ENCODE results near the gene CROCC2.

CROCC2 gene

DNA sequence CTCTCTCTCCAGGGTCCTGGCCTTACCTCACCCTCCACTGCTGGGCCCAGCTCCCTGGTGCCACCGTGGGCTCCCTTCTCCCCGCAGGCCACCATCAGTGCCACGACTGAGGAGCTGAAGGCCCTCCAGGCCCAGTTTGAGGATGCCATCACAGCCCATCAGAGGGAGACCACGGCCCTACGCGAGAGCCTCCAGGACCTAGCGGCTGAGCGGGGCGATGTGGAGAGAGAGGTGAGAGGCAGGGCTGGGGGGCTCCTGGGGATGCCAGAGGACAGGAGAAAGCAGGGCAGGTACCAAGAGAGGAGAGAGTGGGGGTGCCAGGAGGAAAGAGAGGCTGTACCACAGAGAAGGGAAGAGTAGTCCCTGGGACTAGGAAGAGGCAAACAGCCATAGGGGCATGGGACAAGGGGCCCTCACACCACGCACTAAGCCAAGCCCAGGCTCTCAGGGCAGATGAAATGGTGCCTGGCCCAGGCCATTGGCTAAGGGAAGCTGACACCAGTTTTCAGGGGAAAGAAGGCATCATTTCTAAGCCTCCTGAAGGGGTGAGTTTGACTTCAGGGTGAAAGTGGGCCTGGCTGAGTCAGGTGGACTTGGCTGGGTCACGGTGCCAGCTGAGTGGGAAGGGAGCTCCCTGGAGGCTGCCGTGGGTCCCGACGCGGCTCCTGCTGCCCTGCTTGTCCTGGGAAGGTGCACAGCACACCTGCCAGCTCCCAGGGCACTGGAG is 53.2 kb downstream of the CROCC2 start:
- no peak for DNase-seq

- no peak for DNase-seq
Measured at GRCh38 chr2:240959941-240960308, 53.8 kb downstream of the CROCC2 start.

DNA sequence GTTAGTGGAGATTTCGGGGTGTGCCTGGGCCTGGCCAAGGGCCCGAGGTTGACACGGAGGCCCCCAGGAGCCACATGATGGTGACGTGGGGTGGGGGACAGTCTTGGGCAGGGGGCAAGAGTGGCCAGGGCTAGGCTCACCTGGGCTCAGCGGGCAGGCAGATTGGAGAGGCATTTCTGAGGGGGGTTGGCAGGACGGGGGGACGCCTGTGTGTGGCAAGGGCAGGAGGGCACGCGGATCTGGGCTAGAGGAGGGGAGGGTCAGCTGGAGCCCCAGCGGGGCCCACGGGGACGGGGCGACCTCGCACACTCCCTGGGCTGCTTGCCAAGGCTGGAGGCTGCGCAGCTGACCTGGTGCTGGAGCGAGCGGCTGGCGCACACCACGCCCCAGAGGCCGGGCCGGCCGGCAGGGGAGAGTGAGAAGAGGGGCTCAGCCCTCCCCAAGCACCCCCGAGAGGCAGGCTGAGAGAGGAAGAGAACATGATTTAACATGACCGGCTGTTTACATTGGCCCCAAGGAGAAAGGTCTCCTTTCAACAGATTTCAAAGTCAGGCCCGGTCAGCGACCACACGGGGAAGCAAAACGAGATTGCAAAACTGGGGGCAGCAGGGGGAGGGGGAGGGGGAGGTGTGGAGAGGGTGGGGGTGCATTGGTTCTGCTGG is 54.3 kb downstream of the CROCC2 start:
- no peak for DNase-seq

DNA sequence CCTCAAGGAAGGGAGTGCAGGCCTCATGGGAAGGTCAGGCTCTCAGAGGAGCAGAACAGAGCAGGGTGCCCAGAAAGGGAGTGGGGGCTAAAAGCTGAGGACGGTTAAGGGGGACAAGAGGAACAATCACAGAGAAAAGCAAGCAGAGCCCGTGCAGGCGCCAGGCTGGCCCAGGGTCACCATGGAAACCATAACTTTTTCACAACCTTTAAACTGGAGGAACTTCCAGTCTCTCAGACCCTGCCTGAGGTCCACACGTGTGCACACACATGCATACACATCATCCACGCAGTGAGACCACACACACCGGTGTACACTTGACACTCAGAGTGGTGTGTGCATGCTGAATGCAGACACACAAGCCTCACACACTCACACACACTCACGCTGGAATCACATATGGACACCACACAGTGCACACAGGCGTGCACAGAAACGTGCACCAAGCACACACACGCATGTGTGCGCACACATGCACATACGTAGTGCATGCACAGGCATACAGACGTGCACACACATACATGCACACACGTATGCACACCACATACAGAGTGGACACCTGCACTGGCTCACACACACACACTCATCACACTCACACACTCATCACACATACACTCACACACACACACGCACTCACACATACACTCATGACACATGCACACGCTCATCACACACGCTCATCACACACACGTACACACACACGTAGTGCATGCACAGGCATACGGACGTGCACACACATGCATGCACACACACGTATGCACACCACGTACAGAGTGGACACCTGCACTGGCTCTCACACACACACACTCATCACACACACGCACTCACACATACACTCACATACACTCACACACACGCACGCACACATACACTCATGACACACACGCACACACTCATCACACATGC is 55.1 kb downstream of the CROCC2 start:
- no peak for DNase-seq

GRCh38 chr2:240961910-240962299 is 55.8 kb downstream of the CROCC2 start:
- DNase-seq: no peak

DNA sequence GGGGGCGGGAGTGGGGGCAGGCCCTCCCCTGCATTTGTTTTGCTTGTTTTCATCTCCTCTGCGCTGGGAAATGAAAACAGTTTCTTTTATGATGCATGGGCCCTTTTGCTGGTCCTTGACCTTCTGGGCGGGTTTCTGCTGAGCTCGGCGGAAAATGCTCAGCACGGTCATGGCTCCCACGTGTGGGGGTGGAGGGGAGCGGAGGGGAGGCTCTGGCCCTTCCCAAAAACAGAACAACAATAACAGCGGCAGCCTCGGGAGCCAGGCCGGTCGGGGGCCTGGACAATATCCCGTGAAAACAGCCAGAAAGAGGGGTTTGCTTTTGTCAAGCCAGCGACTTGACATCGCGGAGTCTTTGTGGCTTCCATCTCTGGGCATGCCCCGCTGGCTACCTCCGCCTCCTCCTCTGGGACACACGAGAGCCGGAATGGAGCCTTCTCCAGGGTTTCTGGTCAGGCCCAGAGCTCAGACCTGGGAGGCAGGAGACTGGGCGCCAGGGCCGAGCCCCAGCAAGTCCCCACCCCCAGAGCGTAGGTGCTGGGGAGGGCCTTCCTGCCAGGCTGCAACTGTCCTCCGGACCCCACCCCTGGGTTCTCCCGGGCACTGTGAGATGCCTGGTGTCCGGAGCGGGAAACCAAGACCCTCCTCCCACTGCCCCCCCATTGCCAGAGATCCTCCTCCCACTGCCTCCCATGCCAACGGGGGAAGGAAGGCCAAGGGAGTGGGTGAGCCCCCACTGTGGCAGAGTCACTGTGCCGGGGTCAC is 56.3 kb downstream of the CROCC2 start:
- DNase-seq: no peak

DNA sequence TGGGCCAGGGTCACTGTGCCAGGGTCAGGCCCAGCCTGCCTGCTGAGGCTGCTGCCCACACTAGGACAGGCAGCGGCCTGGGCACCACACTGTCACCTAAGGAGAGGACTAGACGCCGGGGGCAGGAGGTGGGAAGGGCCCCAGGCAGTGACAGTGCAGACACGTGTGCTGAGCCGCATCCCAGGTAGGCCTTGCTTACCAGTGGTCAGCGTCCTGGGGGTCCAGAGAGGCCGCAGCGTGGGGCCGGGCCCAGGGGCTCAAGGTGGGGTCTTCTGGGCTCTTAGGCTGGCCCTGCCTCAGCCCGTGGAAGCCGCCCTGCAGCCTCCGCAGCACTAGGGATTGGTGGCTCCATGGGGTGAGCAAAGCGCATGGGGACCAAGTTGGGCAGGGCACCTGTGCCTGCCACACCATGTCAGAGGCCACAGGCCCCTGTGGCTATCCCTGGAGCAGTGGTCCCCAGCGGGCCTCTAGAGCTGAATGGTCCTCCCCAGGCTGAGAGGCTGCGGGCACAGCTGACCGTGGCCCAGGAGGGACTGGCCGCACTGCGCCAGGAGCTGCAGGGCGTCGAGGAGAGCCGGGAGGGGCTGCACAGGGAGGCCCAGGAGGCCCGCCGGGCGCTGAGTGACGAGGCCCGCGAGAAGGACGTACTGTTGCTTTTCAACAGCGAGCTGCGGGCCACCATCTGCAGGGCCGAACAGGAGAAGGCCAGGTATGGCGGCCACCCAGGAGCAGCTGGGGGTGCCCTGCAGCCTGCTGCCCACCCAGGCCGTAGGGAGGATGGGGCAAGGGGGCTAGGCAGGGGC is 57.1 kb downstream of the CROCC2 start:
- no peak for DNase-seq

DNA sequence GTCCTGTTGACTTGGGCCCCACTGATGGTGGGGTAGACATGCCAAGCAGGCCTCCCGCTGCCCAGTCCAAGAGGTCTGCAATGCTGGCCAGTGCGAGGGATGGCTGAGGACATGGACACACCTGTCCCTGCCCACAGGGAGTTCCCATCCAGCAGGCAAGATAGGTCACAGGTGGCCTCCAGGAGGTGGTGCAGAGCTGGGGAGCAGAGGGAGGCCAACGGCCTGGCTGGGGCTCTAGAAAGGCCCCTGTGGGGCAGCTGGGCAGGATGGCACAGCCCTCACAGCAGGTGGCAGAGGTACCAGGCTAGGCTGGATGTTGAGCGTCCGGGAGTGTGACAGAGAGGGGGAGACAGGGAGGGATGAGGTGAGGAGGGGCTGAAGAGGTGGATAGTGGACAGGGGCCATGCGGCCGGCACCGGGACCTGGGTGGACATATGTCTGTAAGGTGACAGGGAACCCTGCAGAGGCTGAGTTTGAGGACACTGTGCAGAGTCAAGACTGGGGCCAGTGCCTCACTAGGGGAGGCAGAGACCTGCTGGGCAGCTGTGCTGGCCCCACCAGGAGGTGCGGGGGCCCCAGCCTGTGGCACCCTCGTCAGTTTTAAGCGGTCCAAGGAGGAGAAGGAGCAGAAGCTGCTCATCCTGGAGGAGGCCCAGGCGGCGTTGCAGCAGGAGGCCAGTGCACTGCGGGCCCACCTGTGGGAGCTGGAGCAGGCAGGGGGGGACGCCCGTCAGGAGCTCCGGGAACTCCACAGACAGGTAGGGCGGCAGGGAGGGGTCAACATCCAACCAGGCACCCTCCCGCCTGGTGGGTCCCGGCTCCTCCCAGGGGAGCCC is 58.0 kb downstream of the CROCC2 start:
- no peak for DNase-seq

DNA sequence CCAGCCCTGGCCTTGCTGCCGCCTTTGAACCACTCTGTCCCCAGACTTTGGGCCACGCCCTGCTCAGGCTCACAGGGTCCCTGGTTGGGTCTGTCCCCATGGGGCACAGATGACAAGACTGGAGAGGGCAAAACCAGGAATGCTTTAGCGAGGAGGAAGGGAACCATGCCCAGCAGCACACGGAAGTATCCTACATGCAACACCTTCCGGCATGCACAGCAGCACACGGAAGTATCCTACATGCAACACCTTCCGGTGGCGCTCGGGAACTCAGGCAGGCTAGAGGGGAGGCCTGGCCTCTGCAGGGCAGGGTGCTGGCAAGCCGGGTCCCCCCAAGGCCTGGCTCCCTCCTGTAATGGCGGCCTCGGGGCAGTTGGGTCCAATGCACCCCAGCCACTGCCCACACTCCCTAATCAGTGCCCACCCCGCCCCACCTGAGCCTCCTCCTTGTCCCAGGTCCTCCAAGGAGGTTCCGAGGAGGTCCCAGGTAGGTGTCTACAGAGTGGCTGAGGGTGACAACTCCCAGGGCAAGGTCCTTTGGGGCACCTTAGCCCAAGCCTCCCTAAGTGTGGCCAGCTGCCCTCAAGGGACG is 58.7 kb downstream of the CROCC2 start:
- DNase-seq: no peak

- no peak for DNase-seq
Measured at GRCh38 chr2:240965296-240965904, 59.3 kb downstream of the CROCC2 start.

- no peak for DNase-seq
Measured at GRCh38 chr2:240965905-240966456, 59.8 kb downstream of the CROCC2 start.

GRCh38 chr2:240966457-240966905 is 60.3 kb downstream of the CROCC2 start:
- no peak for DNase-seq

GRCh38 chr2:240966906-240967680 is 61.0 kb downstream of the CROCC2 start:
- no peak for DNase-seq

DNA sequence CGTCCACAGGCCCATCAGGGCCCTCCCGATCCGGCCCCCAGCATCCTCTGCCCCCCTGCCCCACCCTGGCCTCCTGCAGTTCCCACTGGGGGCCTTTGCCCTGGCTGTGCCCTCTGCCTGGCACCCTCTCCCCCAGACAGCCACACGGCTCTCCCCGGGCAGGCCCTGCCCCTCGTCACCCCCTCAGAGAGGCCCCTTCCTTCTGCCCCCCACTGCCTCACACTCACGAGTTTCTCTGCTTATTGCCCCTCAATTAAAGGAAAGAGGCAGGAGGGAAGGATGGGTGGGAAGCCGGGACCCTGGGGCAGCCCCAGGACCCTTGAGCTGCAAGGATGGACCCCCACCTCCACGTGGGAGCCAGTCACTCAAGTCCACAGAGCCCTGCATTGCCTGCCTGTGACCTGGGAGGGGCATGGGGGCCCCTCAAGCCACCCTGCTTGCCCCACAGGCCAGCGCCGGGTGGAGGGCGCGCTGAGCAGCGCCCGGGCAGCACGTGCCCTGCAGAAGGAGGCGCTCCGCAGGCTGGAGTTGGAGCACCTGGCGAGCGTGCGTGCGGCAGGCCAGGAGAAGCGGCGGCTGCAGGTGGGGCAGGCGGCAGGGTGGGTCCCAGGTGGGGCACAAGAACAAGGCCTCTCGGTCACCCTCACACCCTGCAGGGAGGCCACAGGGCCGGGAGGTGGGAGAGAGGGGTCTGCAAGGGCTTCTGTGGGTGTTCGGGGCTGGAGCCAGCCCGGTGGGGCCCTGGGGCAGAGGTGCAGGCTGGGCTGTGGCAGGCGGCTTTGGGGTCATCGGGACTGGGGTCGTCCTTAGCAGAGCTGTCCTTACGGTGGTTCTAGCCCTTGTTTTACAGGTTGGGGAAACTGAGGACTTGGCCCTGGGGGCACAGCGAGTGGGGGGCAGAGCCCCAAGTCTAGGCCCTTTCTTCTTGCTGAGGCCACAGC is 61.8 kb downstream of the CROCC2 start:
- DNase-seq: no peak

DNA sequence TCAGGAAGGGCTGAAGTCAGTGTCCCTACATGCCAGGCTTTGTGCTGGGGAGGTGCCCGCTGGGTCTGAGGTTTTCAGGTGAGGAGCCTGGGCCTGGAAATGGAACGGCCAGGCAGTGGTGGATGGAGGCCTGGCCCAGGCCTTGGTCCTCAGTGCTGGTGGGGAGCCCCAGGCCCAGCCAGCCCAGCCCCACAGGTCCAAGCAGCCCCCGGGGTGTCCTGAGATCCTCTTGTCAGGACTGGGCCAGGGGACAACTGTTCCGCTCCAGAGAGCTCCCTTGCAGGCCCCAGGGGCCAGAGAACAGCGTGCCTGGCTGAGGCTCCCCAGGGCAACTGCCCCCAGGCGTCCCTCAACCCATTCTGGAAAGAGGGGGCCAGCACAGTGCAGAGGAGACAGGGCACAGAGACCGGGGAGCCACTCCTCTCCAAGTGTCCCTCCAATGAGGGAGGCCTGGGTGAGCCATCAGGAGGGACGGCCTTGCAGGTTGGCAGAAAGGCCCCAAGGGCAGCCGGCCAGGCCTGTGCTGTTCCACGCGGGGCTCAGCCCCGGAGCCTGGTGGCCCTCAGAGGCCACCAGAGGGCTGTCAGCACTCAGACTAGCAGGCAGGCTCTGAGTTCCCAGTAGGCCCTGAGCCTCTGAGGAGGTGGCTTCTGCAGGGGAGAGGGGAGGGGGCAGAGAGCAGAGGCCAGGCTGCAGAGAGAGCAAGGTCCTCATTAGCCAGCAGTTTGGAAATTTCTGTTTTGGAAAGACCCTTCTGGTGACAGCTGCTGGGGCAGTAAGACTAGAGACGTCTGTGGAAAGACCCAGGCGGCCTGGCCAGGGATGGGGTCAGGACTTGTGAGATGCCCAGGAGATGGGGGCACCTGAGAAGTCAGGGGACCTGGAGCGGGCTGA is 62.8 kb downstream of the CROCC2 start:
- DNase-seq: no peak

- DNase-seq: no peak
Measured at GRCh38 chr2:240970104-240970503, 64.0 kb downstream of the CROCC2 start.

DNA sequence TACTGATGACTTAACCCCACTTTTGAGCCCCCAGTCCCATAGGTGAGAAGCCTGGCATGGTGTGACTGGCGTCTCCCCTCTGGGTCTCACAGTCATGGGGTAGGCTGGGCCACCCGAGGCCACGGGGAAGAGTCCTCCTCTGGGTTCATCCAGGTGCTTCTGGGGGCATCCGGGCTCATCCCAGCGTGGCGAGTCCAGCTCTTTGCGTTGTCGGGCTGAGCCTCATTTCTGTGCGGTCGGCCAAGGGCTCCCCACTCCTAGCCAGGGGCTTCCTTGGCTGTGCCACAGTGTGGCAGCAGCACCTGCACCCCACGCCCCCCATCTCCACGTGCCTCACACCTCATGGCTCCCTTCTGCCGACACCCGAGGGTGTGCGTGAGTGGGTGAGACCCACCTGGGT is 64.7 kb downstream of the CROCC2 start:
- DNase-seq: no peak

All from NCI-H2171 (cell line).